ENCODE results near the gene LCE3D. TPM values are rescaled to one million over a fixed set of nuclear protein-coding genes. Genes with fewer than 3 reads are reported as not detected.
A peak's percentile ranks its signal among the peaks of the same experiment; 100 is the strongest.
"Not testable (repeated sequence)": the region's sequence is repeated elsewhere in the genome, so short reads cannot be mapped to it uniquely, and the experiment has no call there.

LCE3D gene
- total RNA-seq, 6 donors from 2014 or later: not detected

- WGBS, 2 donors: 79 to 88% methylated on average over 2 of the region's 2 CpGs
- no peak for TF ChIP-seq POLR2AphosphoS5 (IDR thresholded peaks at IDR 0.05)
- TF ChIP-seq CTCF (IDR thresholded peaks at IDR 0.05): no peak
- no peak for TF ChIP-seq EP300 (IDR thresholded peaks at IDR 0.05)
- no peak for TF ChIP-seq POLR2A (IDR thresholded peaks at IDR 0.05)
- Histone ChIP-seq H3K27ac (no peak overlapping the region), H3K4me3 (no peak overlapping the region), H3K27me3 (no peaks in the 10 kb centered on the region), H3K4me1 (no peaks in the 10 kb centered on the region), H3K9me3 (no peaks in the 10 kb centered on the region), H3K36me3 (no peaks in the 10 kb centered on the region)
- DNase-seq (no peak), ATAC-seq (ENCODE audit: low FRiP score in 2 of 2) (no peak)
Observed at GRCh38 chr1:152577168-152577567, 3.1 kb downstream of the LCE3D start.

GRCh38 chr1:152566681-152567080 is 13.6 kb downstream of the LCE3D start, which contains the start of gene LCE3E:
Gene LCE3E (minus strand): TSS chr1:152566780. CDS start chr1:152566208, 572 bp downstream.
- WGBS, 2 donors: 53 to 71% methylated on average over 1 of the region's 1 CpG

GRCh38 chr1:152565535-152566215 is 14.6 kb downstream of the LCE3D start:
- no peaks in the 10 kb centered on the region for H3K27me3 ChIP-seq
- H3K36me3 ChIP-seq: no peaks in the 10 kb centered on the region
- peak in 1 of 2 donors; percentile 11 for ATAC-seq (ENCODE audit: low FRiP score in 2 of 2)
- no peaks in the 10 kb centered on the region for H3K4me1 ChIP-seq
- peak in 1 of 2 donors; percentile 52 for DNase-seq
- no peak overlapping the region for H3K4me3 ChIP-seq
- WGBS, 2 donors: 80 to 83% methylated on average over 7 to 14 of the region's 14 CpGs
- TF ChIP-seq EP300 (IDR thresholded peaks at IDR 0.05) (no peak), CTCF (IDR thresholded peaks at IDR 0.05) (no peak), POLR2AphosphoS5 (IDR thresholded peaks at IDR 0.05) (no peak), POLR2A (IDR thresholded peaks at IDR 0.05) (no peak)
- H3K9me3 ChIP-seq: peaks cover 0 to 8% (median 5%) of the 10 kb centered on the region in 4 donors
- no peak overlapping the region for H3K27ac ChIP-seq

More at GRCh38 chr1:152566681-152567080, 13.6 kb downstream of the LCE3D start, which contains the start of gene LCE3E:
- Histone ChIP-seq H3K4me1 (no peaks in the 10 kb centered on the region), H3K27ac (no peak within 1 kb of the TSS), H3K4me3 (no peak within 1 kb of the TSS), H3K9me3 (peaks cover 0 to 8% (median 5%) of the 10 kb centered on the region in 4 donors), H3K36me3 (no peaks in the 10 kb centered on the region), H3K27me3 (no peaks in the 10 kb centered on the region)
- TF ChIP-seq POLR2AphosphoS5 (IDR thresholded peaks at IDR 0.05): no peak
- TF ChIP-seq POLR2A (IDR thresholded peaks at IDR 0.05): no peak
- TF ChIP-seq CTCF (IDR thresholded peaks at IDR 0.05): no peak
- TF ChIP-seq EP300 (IDR thresholded peaks at IDR 0.05): no peak
- DNase-seq (no peak), ATAC-seq (ENCODE audit: low FRiP score in 2 of 2) (peak; percentile 14 to 49)

- Histone ChIP-seq H3K4me3 (no peak overlapping the region), H3K9me3 (peaks cover 0 to 8% (median 5%) of the 10 kb centered on the region in 4 donors), H3K27me3 (no peaks in the 10 kb centered on the region), H3K27ac (no peak overlapping the region), H3K36me3 (no peaks in the 10 kb centered on the region), H3K4me1 (no peaks in the 10 kb centered on the region)
- ATAC-seq (ENCODE audit: low FRiP score in 2 of 2) (no peak), DNase-seq (no peak)
- TF ChIP-seq CTCF (IDR thresholded peaks at IDR 0.05): no peak
- no peak for TF ChIP-seq POLR2A (IDR thresholded peaks at IDR 0.05)
- TF ChIP-seq EP300 (IDR thresholded peaks at IDR 0.05): no peak
- no peak for TF ChIP-seq POLR2AphosphoS5 (IDR thresholded peaks at IDR 0.05)
- WGBS, 2 donors: 78 to 81% methylated on average over 2 of the region's 2 CpGs
Observed at GRCh38 chr1:152565115-152565514, 15.2 kb downstream of the LCE3D start.

GRCh38 chr1:152548358-152548757 is 32.0 kb downstream of the LCE3D start:
- H3K27me3 ChIP-seq; H3K36me3 ChIP-seq; ATAC-seq (ENCODE audit: low FRiP score in 2 of 2); H3K4me3 ChIP-seq; H3K4me1 ChIP-seq; H3K9me3 ChIP-seq; DNase-seq; H3K27ac ChIP-seq: not testable (repeated sequence)
- WGBS, 2 donors: no CpG with 5 or more reads among the region's 1 CpG
